Stomach (tissue), 4 donors: Measurements from ENCODE around the gene OCA2.

Experiments used
- CTCF ChIP-seq, 7 experiments: fragments of 450-650 bp in 4 of 7; fragments of 200-600 bp in 3 of 7; sonication (generic) in 3 of 7; IDR thresholded peaks; one replicate each; pipeline ENCODE4 v1.5.1; 2016 to 2019; ENCODE audit warnings: antibody characterized with exemption in 7 of 7, control low read depth in 2 of 7, mild to moderate bottlenecking in 1 of 7
- POLR2A ChIP-seq, 4 donors: fragments of 450-650 bp; IDR thresholded peaks; one replicate each; pipeline ENCODE4 v1.6.1; 2016; ENCODE audit warnings: antibody characterized with exemption in 4 of 4, control low read depth in 2 of 4, mild to moderate bottlenecking in 1 of 4, moderate library complexity in 1 of 4

- no peak for TF ChIP-seq POLR2A (IDR thresholded peaks at IDR 0.05)
- TF ChIP-seq CTCF (IDR thresholded peaks at IDR 0.05), result no peak
Observed at GRCh38 chr15:28093752-28094535, 5.2 kb downstream of the OCA2 start.
